MM.1S (cell line): Measurements from ENCODE around the gene UBASH3A.

Source experiments
- EZH2 ChIP-seq: fragments of 300-600 bp; sonication (generic); optimal IDR thresholded peaks from 2 replicates; pipeline ENCODE3; 2017; ENCODE audit warnings: low read depth, mild to moderate bottlenecking, antibody characterized with exemption, low read length, mixed read lengths
- TF ChIP-seq, protein P1 (sequence below): fragments of 300-600 bp; sonication (generic); IDR thresholded peaks from 2 replicates; pipeline ENCODE4 v1.5.1; 2016; ENCODE audit warnings: antibody characterized with exemption, low read length, mixed read lengths

DNA sequence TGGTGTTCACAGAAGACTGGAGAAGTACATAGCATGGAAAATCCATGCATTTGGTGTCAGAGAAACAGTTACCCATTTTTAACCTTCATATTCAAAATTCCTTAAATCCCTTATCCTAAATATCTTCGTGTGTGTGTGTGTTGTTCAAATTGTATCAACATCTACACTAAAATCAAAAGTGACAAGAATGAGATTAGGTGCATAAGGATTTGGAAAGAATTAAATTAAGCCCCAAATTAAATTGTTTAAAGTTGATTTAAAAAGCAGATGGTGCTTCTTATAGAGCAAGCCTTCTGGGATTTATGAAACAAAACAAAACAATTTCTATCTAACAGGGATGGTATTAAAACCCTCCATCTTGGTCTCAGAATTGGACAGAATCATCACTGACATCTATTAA lies 87.6 kb downstream of the UBASH3A start:
- TF ChIP-seq, protein P1, sequence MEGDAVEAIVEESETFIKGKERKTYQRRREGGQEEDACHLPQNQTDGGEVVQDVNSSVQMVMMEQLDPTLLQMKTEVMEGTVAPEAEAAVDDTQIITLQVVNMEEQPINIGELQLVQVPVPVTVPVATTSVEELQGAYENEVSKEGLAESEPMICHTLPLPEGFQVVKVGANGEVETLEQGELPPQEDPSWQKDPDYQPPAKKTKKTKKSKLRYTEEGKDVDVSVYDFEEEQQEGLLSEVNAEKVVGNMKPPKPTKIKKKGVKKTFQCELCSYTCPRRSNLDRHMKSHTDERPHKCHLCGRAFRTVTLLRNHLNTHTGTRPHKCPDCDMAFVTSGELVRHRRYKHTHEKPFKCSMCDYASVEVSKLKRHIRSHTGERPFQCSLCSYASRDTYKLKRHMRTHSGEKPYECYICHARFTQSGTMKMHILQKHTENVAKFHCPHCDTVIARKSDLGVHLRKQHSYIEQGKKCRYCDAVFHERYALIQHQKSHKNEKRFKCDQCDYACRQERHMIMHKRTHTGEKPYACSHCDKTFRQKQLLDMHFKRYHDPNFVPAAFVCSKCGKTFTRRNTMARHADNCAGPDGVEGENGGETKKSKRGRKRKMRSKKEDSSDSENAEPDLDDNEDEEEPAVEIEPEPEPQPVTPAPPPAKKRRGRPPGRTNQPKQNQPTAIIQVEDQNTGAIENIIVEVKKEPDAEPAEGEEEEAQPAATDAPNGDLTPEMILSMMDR = no peak
- no peak for TF ChIP-seq EZH2
